Measurements from ENCODE around the gene TREML1. TPM values are rescaled to one million over a fixed set of nuclear protein-coding genes. Genes with fewer than 3 reads are reported as not detected.

Gene TREML1
- total and polyA plus RNA-seq, 2 of the 4 experiments (the other 2 are of a cell fraction): not detected

DNA sequence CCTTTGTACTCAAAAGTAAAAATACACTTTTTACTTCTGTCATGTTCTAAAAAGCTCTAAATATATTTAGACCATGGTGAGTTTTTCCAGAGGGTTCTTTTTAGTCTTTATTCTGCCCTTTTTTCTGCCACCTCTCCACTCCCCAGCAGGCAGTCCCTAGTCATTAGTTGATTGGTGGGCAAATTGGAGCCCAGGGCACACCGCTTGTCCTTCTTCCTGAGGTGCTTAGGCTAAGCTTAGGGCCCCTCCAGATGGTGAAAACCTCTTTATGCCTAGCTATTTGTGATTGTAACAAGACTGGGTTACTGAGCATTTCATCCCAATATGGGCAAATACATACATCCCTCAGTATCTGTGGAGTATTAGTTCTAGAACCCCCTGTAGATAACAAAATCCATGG lies 6.2 kb downstream of the TREML1 start:
- no peaks in the 10 kb centered on the region for H3K4me1 ChIP-seq (ENCODE audit: control insufficient read depth, insufficient read depth, low read length)
- H3K79me1 ChIP-seq (ENCODE audit: low read depth in 1 of 2, low read length in 2 of 2): no peaks in the 10 kb centered on the region
- no peak overlapping the region for H4K5ac ChIP-seq (ENCODE audit: low read depth, low read length)
- no peak overlapping the region for H2AK5ac ChIP-seq (ENCODE audit: low read depth, low read length)
- no peaks in the 10 kb centered on the region for H3K36me3 ChIP-seq (ENCODE audit: control insufficient read depth, insufficient read depth, low read length)
- H2AK9ac ChIP-seq (replicated peaks; ENCODE audit: low read depth, low read length, poor library complexity): no peak overlapping the region
- H2AFZ ChIP-seq (replicated peaks; ENCODE audit: low read length, poor library complexity): no peak overlapping the region
- H2BK120ac ChIP-seq (ENCODE audit: low read depth, low read length): no peak overlapping the region
- no peak overlapping the region for H3K18ac ChIP-seq (ENCODE audit: low read depth, low read length)
- no peak overlapping the region for H4K8ac ChIP-seq (ENCODE audit: low read depth in 2 of 2, low read length in 2 of 2)
- TF ChIP-seq RFX5 (IDR thresholded peaks at IDR 0.05; ENCODE audit: low read depth, low read length) (no peak), RCOR1 (IDR thresholded peaks at IDR 0.05; ENCODE audit: insufficient replicate concordance, low read length) (no peak), CHD1 (IDR thresholded peaks at IDR 0.05; ENCODE audit: low read depth, low read length) (no peak)
- no CpG with 5 or more reads among the region's 1 CpG for WGBS, 2 experiments (ENCODE audit: extremely low coverage in 2 of 2, insufficient read length in 1 of 2)
- BruUV-seq (replicated peaks): no TSS peak
- no peak overlapping the region for H2BK5ac ChIP-seq (ENCODE audit: low read depth, low read length, poor library complexity, severe bottlenecking)
- intact Hi-C loops (cut with micrococcal nuclease) (no loop called here), dilution Hi-C loops (cut with HindIII; ENCODE audit: low sequenced_read_pairs, unreplicated experiment) (no loop called here), in situ Hi-C loops (cut with MboI; ENCODE audit: low sequenced_read_pairs) (no loop called here)
- ATAC-seq (ENCODE audit: low read depth) (no peak), DNase-seq (no peak)
- no peaks in the 10 kb centered on the region for H3K9me1 ChIP-seq (ENCODE audit: insufficient read depth, low read length)
- H3K14ac ChIP-seq (replicated peaks; ENCODE audit: low read depth, low read length): no peak overlapping the region
- no peaks in the 10 kb centered on the region for H3K9me3 ChIP-seq (ENCODE audit: control insufficient read depth, insufficient read depth, low read length)
- H2BK20ac ChIP-seq (ENCODE audit: low read depth, low read length): no peak overlapping the region
- no peak overlapping the region for H2BK15ac ChIP-seq (ENCODE audit: low read depth, low read length)
- H3K23ac ChIP-seq (ENCODE audit: low read depth, low read length): no peak overlapping the region
- H3K4me3 ChIP-seq (ENCODE audit: insufficient read depth, low read depth, low read length): no peak overlapping the region
- H4K91ac ChIP-seq (ENCODE audit: insufficient read depth, low read depth, low read length): no peak overlapping the region
- H3K27ac ChIP-seq (ENCODE audit: insufficient read depth, low read length): no peak overlapping the region
- no peak overlapping the region for H3K4me2 ChIP-seq (ENCODE audit: low read depth, low read length)
- no peak overlapping the region for H3K4ac ChIP-seq (ENCODE audit: low read depth, low read length)
- no peaks in the 10 kb centered on the region for H3K27me3 ChIP-seq (ENCODE audit: control insufficient read depth, insufficient read depth, low read length)
- H3K56ac ChIP-seq (ENCODE audit: extremely low read depth, insufficient read depth, low read length): no peak overlapping the region
- ChIA-PET POLR2A (ENCODE audit: unreplicated experiment) (no interaction called here), CTCF (no interaction called here)
- no peak overlapping the region for H3K9ac ChIP-seq (ENCODE audit: low read depth, low read length)
- no peaks in the 10 kb centered on the region for H4K20me1 ChIP-seq (ENCODE audit: insufficient read depth, low read length)

Data from IMR-90 (cell line).